ENCODE results near the gene RRBP1.

DNA sequence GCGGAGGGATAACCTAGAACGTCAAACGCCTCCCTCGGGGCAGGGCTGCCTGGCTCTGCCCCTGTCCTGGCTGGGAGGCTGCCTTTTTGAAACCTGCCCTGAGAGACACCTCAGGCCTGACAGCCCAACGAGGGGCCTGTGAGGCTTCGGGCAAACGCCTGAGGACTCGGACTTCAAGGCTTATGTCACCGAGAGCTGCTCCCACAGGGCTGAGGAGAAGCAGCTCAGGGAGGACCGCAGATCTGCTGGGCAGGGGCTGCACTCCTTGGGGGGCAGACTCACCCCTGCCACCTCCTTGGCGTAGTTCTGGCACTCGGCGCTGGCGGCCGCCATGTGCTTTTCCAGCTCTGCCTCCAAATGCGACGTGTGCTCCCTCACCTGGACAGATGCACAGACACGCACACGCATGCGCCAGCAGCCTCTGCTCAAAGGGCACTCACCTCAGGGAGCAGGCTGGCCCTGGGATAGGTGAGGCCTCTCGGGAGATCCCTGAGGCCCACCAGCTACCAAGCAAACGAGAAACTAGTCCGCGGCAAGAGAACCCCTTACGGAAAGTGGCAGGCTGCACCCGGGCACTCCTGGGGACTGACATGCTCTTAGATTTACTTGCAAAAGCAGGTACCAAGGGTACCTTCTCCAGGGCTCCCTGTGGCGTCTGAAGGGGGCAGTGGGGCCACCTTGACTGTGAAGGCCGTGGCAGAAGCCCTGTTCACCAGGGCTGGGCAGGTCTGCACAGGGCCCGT, 62.5 kb downstream of the RRBP1 start:
- TF ChIP-seq, protein P1, sequence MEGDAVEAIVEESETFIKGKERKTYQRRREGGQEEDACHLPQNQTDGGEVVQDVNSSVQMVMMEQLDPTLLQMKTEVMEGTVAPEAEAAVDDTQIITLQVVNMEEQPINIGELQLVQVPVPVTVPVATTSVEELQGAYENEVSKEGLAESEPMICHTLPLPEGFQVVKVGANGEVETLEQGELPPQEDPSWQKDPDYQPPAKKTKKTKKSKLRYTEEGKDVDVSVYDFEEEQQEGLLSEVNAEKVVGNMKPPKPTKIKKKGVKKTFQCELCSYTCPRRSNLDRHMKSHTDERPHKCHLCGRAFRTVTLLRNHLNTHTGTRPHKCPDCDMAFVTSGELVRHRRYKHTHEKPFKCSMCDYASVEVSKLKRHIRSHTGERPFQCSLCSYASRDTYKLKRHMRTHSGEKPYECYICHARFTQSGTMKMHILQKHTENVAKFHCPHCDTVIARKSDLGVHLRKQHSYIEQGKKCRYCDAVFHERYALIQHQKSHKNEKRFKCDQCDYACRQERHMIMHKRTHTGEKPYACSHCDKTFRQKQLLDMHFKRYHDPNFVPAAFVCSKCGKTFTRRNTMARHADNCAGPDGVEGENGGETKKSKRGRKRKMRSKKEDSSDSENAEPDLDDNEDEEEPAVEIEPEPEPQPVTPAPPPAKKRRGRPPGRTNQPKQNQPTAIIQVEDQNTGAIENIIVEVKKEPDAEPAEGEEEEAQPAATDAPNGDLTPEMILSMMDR (conservative IDR thresholded peaks at IDR 0.05; ENCODE audit: low read length) = no peak
- TF ChIP-seq EZH2phosphoT487 (IDR thresholded peaks at IDR 0.05; ENCODE audit: borderline replicate concordance) = no peak
